Gastroesophageal sphincter (tissue), 3 donors: ENCODE results near the gene ZNF559.

Experiments used
- POLR2AphosphoS5 ChIP-seq: sonication (generic); formaldehyde crosslinking; IDR thresholded peaks from one replicate; pipeline ENCODE4 v1.6.1; 2017; ENCODE audit warnings: antibody characterized with exemption
- TF ChIP-seq, protein P1 (sequence below), 4 experiments: fragments of 200-600 bp in 2 of 4; fragments of 450-650 bp in 2 of 4; sonication (generic) in 1 of 4; IDR thresholded peaks; one replicate each; pipeline ENCODE4 v1.5.1; 2017 to 2019; ENCODE audit warnings: antibody characterized with exemption in 4 of 4, mild to moderate bottlenecking in 2 of 4, moderate library complexity in 2 of 4

DNA sequence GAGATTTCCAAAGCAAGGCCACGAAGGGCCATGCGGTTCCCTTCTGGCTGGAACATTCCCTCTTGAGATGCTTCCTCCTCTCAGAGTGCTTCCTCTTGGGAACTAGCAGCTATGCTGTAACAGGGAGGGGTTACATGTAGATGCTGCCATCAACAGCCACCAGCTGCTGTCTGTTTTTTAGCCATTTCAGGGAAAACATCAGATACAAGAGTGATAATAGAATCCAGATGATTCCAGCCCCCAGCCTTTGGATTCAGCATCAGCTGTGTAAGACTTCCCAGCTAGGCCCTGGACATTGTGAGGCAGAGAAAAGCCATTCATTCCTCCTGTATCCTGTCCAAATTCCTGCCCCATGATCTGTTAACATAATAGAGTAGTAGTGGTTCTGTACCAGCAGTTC, 30.7 kb downstream of the ZNF559 start:
- TF ChIP-seq, protein P1, sequence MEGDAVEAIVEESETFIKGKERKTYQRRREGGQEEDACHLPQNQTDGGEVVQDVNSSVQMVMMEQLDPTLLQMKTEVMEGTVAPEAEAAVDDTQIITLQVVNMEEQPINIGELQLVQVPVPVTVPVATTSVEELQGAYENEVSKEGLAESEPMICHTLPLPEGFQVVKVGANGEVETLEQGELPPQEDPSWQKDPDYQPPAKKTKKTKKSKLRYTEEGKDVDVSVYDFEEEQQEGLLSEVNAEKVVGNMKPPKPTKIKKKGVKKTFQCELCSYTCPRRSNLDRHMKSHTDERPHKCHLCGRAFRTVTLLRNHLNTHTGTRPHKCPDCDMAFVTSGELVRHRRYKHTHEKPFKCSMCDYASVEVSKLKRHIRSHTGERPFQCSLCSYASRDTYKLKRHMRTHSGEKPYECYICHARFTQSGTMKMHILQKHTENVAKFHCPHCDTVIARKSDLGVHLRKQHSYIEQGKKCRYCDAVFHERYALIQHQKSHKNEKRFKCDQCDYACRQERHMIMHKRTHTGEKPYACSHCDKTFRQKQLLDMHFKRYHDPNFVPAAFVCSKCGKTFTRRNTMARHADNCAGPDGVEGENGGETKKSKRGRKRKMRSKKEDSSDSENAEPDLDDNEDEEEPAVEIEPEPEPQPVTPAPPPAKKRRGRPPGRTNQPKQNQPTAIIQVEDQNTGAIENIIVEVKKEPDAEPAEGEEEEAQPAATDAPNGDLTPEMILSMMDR (IDR thresholded peaks at IDR 0.05), result no peak
- no peak for TF ChIP-seq POLR2AphosphoS5
